Sigmoid colon (tissue), 4 donors: ENCODE measurements around the gene LYPD6B.

Experiments used
- EP300 ChIP-seq, 4 donors: sonication (generic); formaldehyde crosslinking; IDR thresholded peaks; one replicate each; pipeline ENCODE4 v1.6.1; 2017; ENCODE audit warnings: antibody characterized with exemption in 4 of 4
- TF ChIP-seq, protein P1 (sequence below), 4 experiments: fragments of 450-650 bp in 3 of 4; fragments of 200-600 bp in 1 of 4; IDR thresholded peaks; one replicate each; pipeline ENCODE4 v1.5.1; 2016 to 2019; ENCODE audit warnings: antibody characterized with exemption in 4 of 4, mild to moderate bottlenecking in 3 of 4, moderate library complexity in 2 of 4

DNA sequence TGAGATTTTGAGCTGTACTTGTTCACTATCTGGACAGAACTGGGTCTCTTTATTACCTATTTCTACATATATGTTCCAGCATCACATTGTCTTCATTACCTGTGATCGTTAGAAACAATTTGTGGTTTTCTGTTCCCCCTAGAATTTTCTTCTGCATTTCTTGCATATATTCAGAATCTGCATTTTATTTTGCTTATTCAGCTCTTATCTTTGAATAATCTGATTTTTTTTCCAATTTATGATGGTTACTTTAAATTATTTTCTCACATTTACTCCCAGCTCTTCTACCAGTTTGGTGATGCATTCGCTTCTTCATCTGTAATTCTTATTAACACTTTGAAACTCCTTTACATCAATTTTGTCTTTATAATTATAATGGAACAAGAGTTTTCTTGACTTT lies 55.1 kb downstream of the LYPD6B start:
- TF ChIP-seq EP300 (IDR thresholded peaks at IDR 0.05) = no peak
- TF ChIP-seq, protein P1, sequence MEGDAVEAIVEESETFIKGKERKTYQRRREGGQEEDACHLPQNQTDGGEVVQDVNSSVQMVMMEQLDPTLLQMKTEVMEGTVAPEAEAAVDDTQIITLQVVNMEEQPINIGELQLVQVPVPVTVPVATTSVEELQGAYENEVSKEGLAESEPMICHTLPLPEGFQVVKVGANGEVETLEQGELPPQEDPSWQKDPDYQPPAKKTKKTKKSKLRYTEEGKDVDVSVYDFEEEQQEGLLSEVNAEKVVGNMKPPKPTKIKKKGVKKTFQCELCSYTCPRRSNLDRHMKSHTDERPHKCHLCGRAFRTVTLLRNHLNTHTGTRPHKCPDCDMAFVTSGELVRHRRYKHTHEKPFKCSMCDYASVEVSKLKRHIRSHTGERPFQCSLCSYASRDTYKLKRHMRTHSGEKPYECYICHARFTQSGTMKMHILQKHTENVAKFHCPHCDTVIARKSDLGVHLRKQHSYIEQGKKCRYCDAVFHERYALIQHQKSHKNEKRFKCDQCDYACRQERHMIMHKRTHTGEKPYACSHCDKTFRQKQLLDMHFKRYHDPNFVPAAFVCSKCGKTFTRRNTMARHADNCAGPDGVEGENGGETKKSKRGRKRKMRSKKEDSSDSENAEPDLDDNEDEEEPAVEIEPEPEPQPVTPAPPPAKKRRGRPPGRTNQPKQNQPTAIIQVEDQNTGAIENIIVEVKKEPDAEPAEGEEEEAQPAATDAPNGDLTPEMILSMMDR (IDR thresholded peaks at IDR 0.05) = no peak
